ENCODE measurements around the gene CD2AP.

Gene CD2AP

GRCh38 chr6:47671777-47672176, 194.2 kb downstream of the CD2AP start:
- in situ Hi-C loops (cut with MboI; ENCODE audit: low sequenced_read_pairs), result no loop called here

GRCh38 chr6:47672816-47673215, 195.2 kb downstream of the CD2AP start:
- in situ Hi-C loops (cut with MboI; ENCODE audit: low sequenced_read_pairs), result no loop called here

- in situ Hi-C loops (cut with MboI; ENCODE audit: low sequenced_read_pairs), result no loop called here
These were observed 197.1 kb downstream of the CD2AP start for GRCh38 chr6:47674673-47675072.

Measured in HL-60/S4 treated with phorbol 12-myristate 13-acetate at 8.2 ng/mL for 4 days and 3 days (cell line).